RWPE2 (cell line): Measurements from ENCODE around the gene SPRR2A.

Experiments used
- ATAC-seq: fragments of 200-7000 bp; cut with Tn5 transposase; 3 replicates; pipeline ENCODE4 v1.9.1; 2021; ENCODE audit warnings: low read depth
- DNase-seq: peaks from one replicate; pipeline ENCODE4 v3.0.0-alpha.2; 2020; ENCODE audit warnings: low spot score
- H3K27ac ChIP-seq: fragments of 450-650 bp; 2 replicates; pipeline ENCODE4 v1.5.1; 2017; ENCODE audit warnings: mild to moderate bottlenecking; ENCODE audit not compliant: poor library complexity, severe bottlenecking
- H3K27me3 ChIP-seq: fragments of 250-450 bp; sonication (Bioruptor Pico); 2 replicates; pipeline ENCODE4 v1.5.1; 2021; ENCODE audit warnings: mild to moderate bottlenecking, moderate library complexity; ENCODE audit not compliant: insufficient read depth, poor library complexity, severe bottlenecking
- H3K36me3 ChIP-seq: fragments of 250-450 bp; sonication (Bioruptor Pico); 2 replicates; pipeline ENCODE4 v1.5.1; 2020; ENCODE audit warnings: low read depth, mild to moderate bottlenecking, moderate library complexity
- H3K4me1 ChIP-seq: fragments of 250-450 bp; sonication (Bioruptor Pico); 2 replicates; pipeline ENCODE4 v1.5.1; 2021; ENCODE audit warnings: mild to moderate bottlenecking, moderate library complexity; ENCODE audit not compliant: insufficient read depth, poor library complexity, severe bottlenecking
- H3K4me3 ChIP-seq: fragments of 250-450 bp; sonication (Bioruptor Pico); 2 replicates; pipeline ENCODE4 v1.5.1; 2021; ENCODE audit warnings: mild to moderate bottlenecking, moderate library complexity; ENCODE audit not compliant: severe bottlenecking
- H3K9me3 ChIP-seq: fragments of 250-450 bp; sonication (Bioruptor Pico); 2 replicates; pipeline ENCODE4 v1.5.1; 2021; ENCODE audit warnings: mild to moderate bottlenecking, moderate library complexity; ENCODE audit not compliant: severe bottlenecking
- CTCF ChIP-seq: fragments of 450-650 bp; IDR thresholded peaks from one replicate; pipeline ENCODE4 v1.5.1; 2017; ENCODE audit warnings: mild to moderate bottlenecking, moderate library complexity; ENCODE audit not compliant: poor library complexity, severe bottlenecking

SPRR2A gene

GRCh38 chr1:153057375-153057774, at the start of gene SPRR2A:
TSS of gene SPRR2A (minus strand) at chr1:153057512. CDS start at chr1:153056735, 777 bp downstream.
- Histone ChIP-seq H3K27me3 (no peaks in the 10 kb centered on the region), H3K36me3 (no peaks in the 10 kb centered on the region), H3K4me3 (no peak within 1 kb of the TSS), H3K27ac (no peak within 1 kb of the TSS), H3K4me1 (peaks cover 5% of the 10 kb centered on the region), H3K9me3 (no peaks in the 10 kb centered on the region)
- no peak for TF ChIP-seq CTCF
- DNase-seq = no peak
- ATAC-seq = no peak

DNA sequence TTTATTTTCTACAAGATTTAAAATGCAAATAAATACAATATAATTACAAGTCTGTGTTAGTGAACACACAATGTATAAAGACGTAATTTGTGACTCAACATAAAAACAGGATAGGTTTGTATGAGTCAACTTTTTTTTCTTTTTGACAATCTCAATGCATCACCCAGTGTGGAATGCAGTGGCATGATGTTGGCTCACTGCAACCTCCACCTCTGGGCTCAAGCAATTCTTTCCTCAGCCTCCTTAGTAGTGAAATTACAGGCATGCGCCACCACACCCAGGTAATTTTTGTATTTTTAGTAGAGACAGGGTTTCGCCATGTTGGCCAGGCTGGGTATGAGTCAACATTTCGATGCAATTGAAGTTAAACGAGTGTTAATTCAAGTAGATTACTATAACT, 42.9 kb upstream of the SPRR2A start:
- no peaks in the 10 kb centered on the region for H3K9me3 ChIP-seq
- H3K4me3 ChIP-seq = no peak overlapping the region
- H3K27me3 ChIP-seq = no peaks in the 10 kb centered on the region
- peak; percentile 84 for DNase-seq
- ATAC-seq = peak; percentile 100
- H3K4me1 ChIP-seq = peaks cover 34% of the 10 kb centered on the region
- H3K36me3 ChIP-seq = no peaks in the 10 kb centered on the region
- TF ChIP-seq CTCF = no peak
- peak overlapping the region; percentile 88 for H3K27ac ChIP-seq

GRCh38 chr1:153099461-153100045, 42.2 kb upstream of the SPRR2A start:
- Histone ChIP-seq H3K27me3 (no peaks in the 10 kb centered on the region), H3K4me3 (no peak overlapping the region), H3K36me3 (no peaks in the 10 kb centered on the region), H3K4me1 (peaks cover 34% of the 10 kb centered on the region), H3K27ac (peak overlapping the region; percentile 88), H3K9me3 (no peaks in the 10 kb centered on the region)
- TF ChIP-seq CTCF = no peak
- ATAC-seq (peak; percentile 5; the same call in 1 of the 3 replicates), DNase-seq (no peak)

DNA sequence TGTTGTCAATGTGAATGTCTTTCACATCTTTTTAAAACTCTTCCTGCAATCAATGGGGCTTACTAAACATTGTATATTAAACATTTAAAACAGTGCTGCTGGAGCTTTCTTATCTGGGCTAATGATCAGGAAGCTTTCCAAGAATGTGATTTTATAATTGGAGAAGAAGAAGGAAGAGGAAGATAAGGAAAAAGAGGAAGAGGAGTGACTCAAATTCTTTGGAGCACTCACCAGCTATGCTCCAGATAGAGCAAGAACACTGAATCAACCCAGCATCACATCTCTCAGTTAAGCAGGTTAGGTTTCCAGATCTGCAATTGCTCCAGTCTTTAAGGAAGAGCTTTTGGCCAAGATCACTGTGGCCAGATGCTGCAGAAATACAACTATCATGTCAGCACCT, 38.5 kb upstream of the SPRR2A start:
- Histone ChIP-seq H3K27ac (no peak overlapping the region), H3K27me3 (no peaks in the 10 kb centered on the region), H3K4me3 (no peak overlapping the region), H3K4me1 (peaks cover 29% of the 10 kb centered on the region), H3K9me3 (no peaks in the 10 kb centered on the region), H3K36me3 (no peaks in the 10 kb centered on the region)
- DNase-seq (no peak), ATAC-seq (no peak)
- TF ChIP-seq CTCF = no peak

- no peak for DNase-seq
These were observed 37.1 kb upstream of the SPRR2A start, which contains the start of gene SPRR2E for GRCh38 chr1:153094426-153094825. TSS of gene SPRR2E (minus strand) at chr1:153094526. CDS start at chr1:153093751, 775 bp downstream.

More at GRCh38 chr1:153094426-153094825, 37.1 kb upstream of the SPRR2A start, which contains the start of gene SPRR2E:
- no peak within 1 kb of the TSS for H3K4me3 ChIP-seq
- no peak for TF ChIP-seq CTCF
- H3K36me3 ChIP-seq = no peaks in the 10 kb centered on the region
- H3K27me3 ChIP-seq = no peaks in the 10 kb centered on the region
- H3K4me1 ChIP-seq = peaks cover 19% of the 10 kb centered on the region
- H3K9me3 ChIP-seq = no peaks in the 10 kb centered on the region
- ATAC-seq = no peak
- no peak within 1 kb of the TSS for H3K27ac ChIP-seq
